Transverse colon (tissue), 3 donors: Measurements from ENCODE around the gene GPC6.

Source experiments
- CTCF ChIP-seq, 5 experiments: fragments of 200-600 bp in 3 of 5; fragments of 450-650 bp in 2 of 5; sonication (generic) in 3 of 5; IDR thresholded peaks; 1 replicate in 2 of 5; 2 replicates in 3 of 5; pipeline ENCODE4 v1.5.1; 2016 to 2017; ENCODE audit warnings: antibody characterized with exemption in 5 of 5, inconsistent platforms in 3 of 5, mild to moderate bottlenecking in 2 of 5, moderate library complexity in 1 of 5
- EP300 ChIP-seq: sonication (generic); formaldehyde crosslinking; IDR thresholded peaks from one replicate; pipeline ENCODE4 v1.6.1; 2017; ENCODE audit warnings: antibody characterized with exemption, low read depth

DNA sequence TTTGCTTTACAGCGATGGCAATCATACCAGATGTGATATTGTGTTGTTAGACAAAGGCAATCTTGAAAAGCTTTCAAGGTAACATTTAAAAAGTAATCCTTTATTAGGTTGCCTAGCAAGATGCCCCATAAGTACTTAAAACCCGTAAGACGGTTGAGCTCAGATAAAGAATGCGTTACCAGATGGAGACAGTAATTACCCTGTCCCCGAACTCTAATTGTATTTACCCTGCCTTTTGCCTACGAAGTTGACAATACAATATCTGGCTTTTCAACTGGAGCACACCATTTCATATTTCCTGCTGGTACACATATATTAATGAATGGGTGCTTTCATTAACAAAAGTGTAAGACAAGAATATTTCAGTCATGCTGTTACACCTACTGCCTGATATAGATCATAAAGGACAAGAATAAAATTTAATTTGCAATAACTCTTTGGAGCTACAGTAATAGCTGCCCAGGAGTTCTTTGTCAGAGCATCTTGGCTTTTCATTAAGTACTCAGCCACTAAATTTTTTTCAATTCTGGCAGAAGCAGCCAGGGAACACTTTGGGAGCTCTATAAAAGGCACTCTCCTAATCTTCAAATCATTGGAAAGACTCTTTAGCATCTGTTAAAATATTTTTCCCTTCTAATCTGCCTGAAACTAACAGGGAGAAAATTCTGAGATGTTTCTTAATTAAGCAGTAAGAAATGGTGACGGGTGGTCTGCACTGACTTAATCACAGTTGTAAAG is 1189.1 kb downstream of the GPC6 start:
- TF ChIP-seq CTCF (IDR thresholded peaks at IDR 0.05), result no peak
- no peak for TF ChIP-seq EP300
